HEK293T (cell line): Measurements from ENCODE around the gene KDM2B.
"Not testable (repeated sequence)": the region's sequence is repeated elsewhere in the genome, so short reads cannot be mapped to it uniquely, and the experiment has no call there.

Experiments used
- CTCF ChIA-PET: fragments of 350-600 bp; formaldehyde crosslinking; extraction: SDS; loops from one replicate; lab custom pipeline; 2021; ENCODE audit warnings: antibody characterized with exemption, inconsistent platforms; lab: Yijun Ruan, JAX
- POLR2A ChIA-PET: fragments of 350-600 bp; formaldehyde crosslinking; extraction: SDS; loops from one replicate; lab custom pipeline; 2020; ENCODE audit warnings: antibody characterized with exemption, inconsistent platforms; lab: Yijun Ruan, JAX
- DNase-seq: peaks from one replicate; pipeline ENCODE4 v3.0.0; 2012; ENCODE audit warnings: mixed read lengths; ENCODE audit errors: extremely low spot score
- ARNT ChIP-seq: fragments of 450-650 bp; IDR thresholded peaks from 2 replicates; pipeline ENCODE4 v1.6.1; 2017; ENCODE audit warnings: mild to moderate bottlenecking
- BHLHE40 ChIP-seq: fragments of 450-650 bp; IDR thresholded peaks from 2 replicates; pipeline ENCODE4 v1.6.1; 2016; ENCODE audit warnings: mild to moderate bottlenecking, moderate library complexity, borderline replicate concordance
- CTBP1 ChIP-seq: fragments of 450-650 bp; IDR thresholded peaks from 2 replicates; pipeline ENCODE4 v1.6.1; 2016; ENCODE audit warnings: borderline replicate concordance
- ELF4 ChIP-seq: fragments of 450-650 bp; IDR thresholded peaks from 2 replicates; pipeline ENCODE4 v1.6.1; 2017; ENCODE audit warnings: antibody characterized with exemption
- FOXA1 ChIP-seq: fragments of 450-650 bp; IDR thresholded peaks from 2 replicates; pipeline ENCODE4 v1.6.1; 2016; ENCODE audit warnings: mild to moderate bottlenecking
- FOXK2 ChIP-seq: fragments of 450-650 bp; IDR thresholded peaks from 2 replicates; pipeline ENCODE4 v1.6.1; 2016; ENCODE audit warnings: mild to moderate bottlenecking
- FOXM1 ChIP-seq: fragments of 450-650 bp; IDR thresholded peaks from 2 replicates; pipeline ENCODE4 v1.6.1; 2017; ENCODE audit warnings: mild to moderate bottlenecking, borderline replicate concordance
- HDGF ChIP-seq: fragments of 450-650 bp; IDR thresholded peaks from 2 replicates; pipeline ENCODE4 v1.6.1; 2017; ENCODE audit warnings: antibody characterized with exemption, borderline replicate concordance
- L3MBTL2 ChIP-seq: fragments of 450-650 bp; conservative IDR thresholded peaks from 2 replicates; pipeline ENCODE4 v1.6.1; 2016; ENCODE audit warnings: mild to moderate bottlenecking
- LEF1 ChIP-seq: fragments of 450-650 bp; IDR thresholded peaks from 2 replicates; pipeline ENCODE4 v1.6.1; 2017; ENCODE audit warnings: mild to moderate bottlenecking, borderline replicate concordance
- NFRKB ChIP-seq: fragments of 450-650 bp; IDR thresholded peaks from 2 replicates; pipeline ENCODE4 v1.6.1; 2016; ENCODE audit warnings: mild to moderate bottlenecking, moderate library complexity
- PKNOX1 ChIP-seq: fragments of 450-650 bp; IDR thresholded peaks from 2 replicates; pipeline ENCODE4 v1.6.1; 2016
- SP1 ChIP-seq: fragments of 450-650 bp; IDR thresholded peaks from 2 replicates; pipeline ENCODE4 v1.6.1; 2017
- SUZ12 ChIP-seq: fragments of 450-650 bp; IDR thresholded peaks from 2 replicates; pipeline ENCODE4 v1.6.1; 2016; ENCODE audit warnings: mild to moderate bottlenecking
- TARDBP ChIP-seq: fragments of 450-650 bp; IDR thresholded peaks from 2 replicates; pipeline ENCODE4 v1.6.1; 2016
- ZNF384 ChIP-seq: fragments of 450-650 bp; IDR thresholded peaks from 2 replicates; pipeline ENCODE4 v1.6.1; 2016

Gene KDM2B

GRCh38 chr12:121490401-121491281 is 90.2 kb downstream of the KDM2B start:
- TF ChIP-seq SUZ12: no peak
- TF ChIP-seq PKNOX1: no peak
- TF ChIP-seq ARNT: no peak
- no peak for TF ChIP-seq BHLHE40
- no peak for DNase-seq
- ChIA-PET POLR2A (no interaction called here), CTCF (interaction anchor here (0.7 kb wide), 2 partner anchors 14 to 62 kb away, joined by 3 read pairs; no protein-coding TSS in a partner anchor)

- POLR2A ChIA-PET: no interaction called here
- TF ChIP-seq ARNT (no peak), BHLHE40 (no peak), FOXK2 (no peak), ZNF384 (no peak), L3MBTL2 (no peak), TARDBP (no peak), FOXA1 (no peak), HDGF (no peak), CTBP1 (no peak), FOXM1 (no peak), SP1 (no peak), NFRKB (no peak), SUZ12 (no peak), PKNOX1 (no peak), LEF1 (no peak), ELF4 (no peak)
- CTCF ChIA-PET: no interaction called here
- DNase-seq: no peak
Observed at GRCh38 chr12:121489874-121490273, 90.9 kb downstream of the KDM2B start.

- POLR2A ChIA-PET: no interaction called here
- no peak for DNase-seq
- TF ChIP-seq ARNT (no peak), PKNOX1 (no peak), BHLHE40 (no peak), CTBP1 (no peak), L3MBTL2 (no peak), HDGF (no peak), NFRKB (no peak), ELF4 (no peak), ZNF384 (no peak), TARDBP (no peak), SUZ12 (no peak), FOXK2 (no peak), SP1 (no peak), LEF1 (no peak), FOXA1 (no peak), FOXM1 (no peak)
- CTCF ChIA-PET: no interaction called here
Observed at GRCh38 chr12:121484967-121485366, 95.9 kb downstream of the KDM2B start.

DNA sequence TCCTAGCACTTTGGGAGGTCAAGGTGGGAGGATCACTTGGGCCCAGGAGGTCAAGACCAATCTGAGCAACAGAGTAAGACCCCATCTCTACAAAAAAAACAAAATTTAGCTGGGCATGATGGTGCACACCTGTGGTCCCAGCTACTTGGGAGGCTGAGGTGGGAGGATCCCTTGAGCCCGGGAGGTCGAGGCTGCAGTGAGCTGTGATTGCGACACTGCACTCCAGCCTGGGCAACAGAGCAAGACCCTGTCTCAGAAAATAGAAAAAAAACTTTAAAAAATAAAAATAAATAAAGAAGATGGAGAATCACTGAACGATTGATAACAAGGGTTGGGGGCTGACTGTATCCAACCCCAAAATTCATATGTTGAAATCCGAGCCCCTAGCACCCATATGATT is 96.3 kb downstream of the KDM2B start:
- DNase-seq, POLR2A ChIA-PET, CTCF ChIA-PET: not testable (repeated sequence)

GRCh38 chr12:121483949-121484348 is 96.9 kb downstream of the KDM2B start:
- ChIA-PET CTCF (no interaction called here), POLR2A (no interaction called here)
- TF ChIP-seq CTBP1 (no peak), PKNOX1 (no peak), ARNT (no peak), LEF1 (no peak), HDGF (no peak), FOXA1 (no peak), ZNF384 (no peak), ELF4 (no peak), FOXM1 (no peak), NFRKB (no peak), FOXK2 (no peak), SP1 (no peak), BHLHE40 (no peak), SUZ12 (no peak), L3MBTL2 (no peak), TARDBP (no peak)
- DNase-seq: no peak
